ENCODE data around the gene BANK1. TPM values are rescaled to one million over a fixed set of nuclear protein-coding genes. Genes with fewer than 3 reads are reported as not detected.

Gene BANK1
- total and polyA plus RNA-seq, 2 donors (not counting 1 experiment from before 2014, with no cell fraction given): 0.20 to 0.83 TPM

DNA sequence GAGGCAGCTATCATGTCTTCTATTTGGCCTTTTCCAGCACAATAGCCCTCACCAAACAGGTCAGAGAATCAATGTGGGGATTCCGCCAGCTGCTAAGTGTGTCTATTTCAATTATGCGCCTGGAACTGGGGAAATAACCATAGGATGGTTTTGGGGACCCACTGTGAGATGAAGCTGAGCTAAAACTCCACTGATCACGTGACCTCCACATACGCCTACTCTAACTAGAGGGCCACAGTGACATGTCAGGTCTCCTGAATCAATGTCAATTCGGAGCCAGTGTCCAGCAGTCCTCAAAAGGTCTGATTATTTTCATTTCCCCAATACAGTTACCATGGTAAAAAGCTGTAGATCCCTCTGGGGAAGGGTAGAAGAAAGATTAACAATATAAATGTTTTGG is 10.2 kb upstream of the BANK1 start:
- no peak overlapping the region for H3K9ac ChIP-seq (ENCODE audit: insufficient read depth, low read length)
- H3K9me3 ChIP-seq (ENCODE audit: control insufficient read depth, insufficient read depth, low read depth, low read length): no peaks in the 10 kb centered on the region
- H3K4me1 ChIP-seq (ENCODE audit: control insufficient read depth, extremely low read depth, insufficient read depth, low read length): no peaks in the 10 kb centered on the region
- no peak for DNase-seq (ENCODE audit: low read depth in 2 of 2)
- no peaks in the 10 kb centered on the region for H3K79me2 ChIP-seq (ENCODE audit: control insufficient read depth, insufficient read depth, low read length)
- no peak overlapping the region for H2AFZ ChIP-seq (ENCODE audit: low read length)
- TF ChIP-seq, protein P1, sequence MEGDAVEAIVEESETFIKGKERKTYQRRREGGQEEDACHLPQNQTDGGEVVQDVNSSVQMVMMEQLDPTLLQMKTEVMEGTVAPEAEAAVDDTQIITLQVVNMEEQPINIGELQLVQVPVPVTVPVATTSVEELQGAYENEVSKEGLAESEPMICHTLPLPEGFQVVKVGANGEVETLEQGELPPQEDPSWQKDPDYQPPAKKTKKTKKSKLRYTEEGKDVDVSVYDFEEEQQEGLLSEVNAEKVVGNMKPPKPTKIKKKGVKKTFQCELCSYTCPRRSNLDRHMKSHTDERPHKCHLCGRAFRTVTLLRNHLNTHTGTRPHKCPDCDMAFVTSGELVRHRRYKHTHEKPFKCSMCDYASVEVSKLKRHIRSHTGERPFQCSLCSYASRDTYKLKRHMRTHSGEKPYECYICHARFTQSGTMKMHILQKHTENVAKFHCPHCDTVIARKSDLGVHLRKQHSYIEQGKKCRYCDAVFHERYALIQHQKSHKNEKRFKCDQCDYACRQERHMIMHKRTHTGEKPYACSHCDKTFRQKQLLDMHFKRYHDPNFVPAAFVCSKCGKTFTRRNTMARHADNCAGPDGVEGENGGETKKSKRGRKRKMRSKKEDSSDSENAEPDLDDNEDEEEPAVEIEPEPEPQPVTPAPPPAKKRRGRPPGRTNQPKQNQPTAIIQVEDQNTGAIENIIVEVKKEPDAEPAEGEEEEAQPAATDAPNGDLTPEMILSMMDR (conservative IDR thresholded peaks at IDR 0.05 in 1 of 2, IDR thresholded peaks at IDR 0.05 in 1 of 2; ENCODE audit: low read depth in 1 of 2, low read length in 2 of 2): no peak
- TF ChIP-seq EZH2 (IDR thresholded peaks at IDR 0.05; ENCODE audit: low read length, missing control alignments): no peak
- H3K27ac ChIP-seq (ENCODE audit: insufficient read depth, low read length): no peak overlapping the region
- no peak overlapping the region for H3K4me3 ChIP-seq (replicated peaks in 1 of 4; ENCODE audit: control extremely low read depth in 1 of 4, insufficient read depth in 1 of 4, low read depth in 3 of 4, low read length in 4 of 4)
- no peaks in the 10 kb centered on the region for H3K27me3 ChIP-seq (ENCODE audit: control insufficient read depth, insufficient read depth, low read length)
- H3K36me3 ChIP-seq (ENCODE audit: control insufficient read depth, insufficient read depth, low read length): no peaks in the 10 kb centered on the region
- no peak overlapping the region for H3K4me2 ChIP-seq (ENCODE audit: extremely low read depth, insufficient read depth, low read length)
- no peaks in the 10 kb centered on the region for H4K20me1 ChIP-seq (ENCODE audit: control insufficient read depth, extremely low read depth, insufficient read depth, low read length)

DNA sequence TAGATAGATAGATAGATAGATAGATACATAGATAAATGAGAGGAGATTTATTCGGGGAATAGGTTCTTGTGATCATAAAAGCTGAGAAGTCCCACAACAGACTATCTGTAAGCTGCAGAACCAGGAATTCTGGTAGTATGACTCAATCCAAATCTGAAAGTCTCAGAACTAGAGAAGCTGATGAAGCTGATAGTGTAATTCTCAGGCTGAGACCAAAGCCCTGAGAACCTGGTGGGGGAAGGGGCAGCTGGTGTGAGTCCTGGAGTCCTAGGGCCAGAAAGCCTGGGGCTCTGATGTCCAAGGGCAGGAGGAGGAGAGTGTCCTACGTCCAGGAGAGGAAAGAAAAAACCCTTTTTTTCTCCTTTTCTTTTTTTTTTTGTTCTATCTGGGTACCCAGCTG is 8.0 kb upstream of the BANK1 start:
- Histone ChIP-seq H3K36me3 (ENCODE audit: control insufficient read depth, insufficient read depth, low read length) (no peaks in the 10 kb centered on the region), H3K27me3 (ENCODE audit: control insufficient read depth, insufficient read depth, low read length) (no peaks in the 10 kb centered on the region), H3K9ac (ENCODE audit: insufficient read depth, low read length) (no peak overlapping the region), H4K20me1 (ENCODE audit: control insufficient read depth, extremely low read depth, insufficient read depth, low read length) (no peaks in the 10 kb centered on the region), H3K4me3 (replicated peaks in 1 of 4; ENCODE audit: control extremely low read depth in 1 of 4, insufficient read depth in 1 of 4, low read depth in 3 of 4, low read length in 4 of 4) (no peak overlapping the region), H3K9me3 (ENCODE audit: control insufficient read depth, insufficient read depth, low read depth, low read length) (no peaks in the 10 kb centered on the region), H3K4me2 (ENCODE audit: extremely low read depth, insufficient read depth, low read length) (no peak overlapping the region), H3K79me2 (ENCODE audit: control insufficient read depth, insufficient read depth, low read length) (no peaks in the 10 kb centered on the region), H2AFZ (ENCODE audit: low read length) (no peak overlapping the region), H3K27ac (ENCODE audit: insufficient read depth, low read length) (no peak overlapping the region), H3K4me1 (ENCODE audit: control insufficient read depth, extremely low read depth, insufficient read depth, low read length) (no peaks in the 10 kb centered on the region)
- TF ChIP-seq, protein P1 (conservative IDR thresholded peaks at IDR 0.05 in 1 of 2, IDR thresholded peaks at IDR 0.05 in 1 of 2; ENCODE audit: low read depth in 1 of 2, low read length in 2 of 2): no peak
- TF ChIP-seq EZH2 (IDR thresholded peaks at IDR 0.05; ENCODE audit: low read length, missing control alignments): no peak
- DNase-seq (ENCODE audit: low read depth in 2 of 2): no peak

DNA sequence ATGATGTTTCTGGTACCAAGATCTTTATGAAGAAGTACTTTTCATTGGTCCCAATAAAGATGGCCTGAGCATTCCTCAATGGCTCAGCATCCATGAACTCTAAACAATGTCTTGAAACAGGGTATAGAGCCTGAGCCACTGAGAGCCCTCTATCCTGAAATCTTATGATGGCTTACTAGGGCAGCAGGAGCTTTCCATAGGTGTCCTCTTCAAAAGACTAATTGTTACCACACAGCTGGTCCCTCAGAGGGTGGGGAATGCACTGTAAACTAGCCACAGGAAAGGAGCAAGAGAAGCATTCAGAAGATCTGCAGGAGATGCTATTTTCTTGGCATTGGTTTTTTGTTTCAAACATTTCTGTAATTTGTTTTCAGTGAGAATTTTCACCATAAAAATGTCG is 5.6 kb upstream of the BANK1 start:
- Histone ChIP-seq H3K79me2 (ENCODE audit: control insufficient read depth, insufficient read depth, low read length) (no peaks in the 10 kb centered on the region), H4K20me1 (ENCODE audit: control insufficient read depth, extremely low read depth, insufficient read depth, low read length) (no peaks in the 10 kb centered on the region), H3K9ac (ENCODE audit: insufficient read depth, low read length) (no peak overlapping the region), H3K4me2 (ENCODE audit: extremely low read depth, insufficient read depth, low read length) (no peak overlapping the region), H3K36me3 (ENCODE audit: control insufficient read depth, insufficient read depth, low read length) (no peaks in the 10 kb centered on the region), H2AFZ (ENCODE audit: low read length) (no peak overlapping the region), H3K27me3 (ENCODE audit: control insufficient read depth, insufficient read depth, low read length) (no peaks in the 10 kb centered on the region), H3K27ac (ENCODE audit: insufficient read depth, low read length) (no peak overlapping the region), H3K4me3 (replicated peaks in 1 of 4; ENCODE audit: control extremely low read depth in 1 of 4, insufficient read depth in 1 of 4, low read depth in 3 of 4, low read length in 4 of 4) (no peak overlapping the region), H3K4me1 (ENCODE audit: control insufficient read depth, extremely low read depth, insufficient read depth, low read length) (no peaks in the 10 kb centered on the region), H3K9me3 (ENCODE audit: control insufficient read depth, insufficient read depth, low read depth, low read length) (no peaks in the 10 kb centered on the region)
- TF ChIP-seq EZH2 (IDR thresholded peaks at IDR 0.05; ENCODE audit: low read length, missing control alignments): no peak
- TF ChIP-seq, protein P1 (conservative IDR thresholded peaks at IDR 0.05 in 1 of 2, IDR thresholded peaks at IDR 0.05 in 1 of 2; ENCODE audit: low read depth in 1 of 2, low read length in 2 of 2): no peak
- DNase-seq (ENCODE audit: low read depth in 2 of 2): no peak

Data from fibroblast of lung (primary cell).